Dendritic cell treated with granulocyte-macrophage colony-stimulating factor and Interleukin-4, amounts not matched to agents 40 ng/mL and 50 ng/mL, for 4 days (primary cell): Measurements from ENCODE around the gene TBC1D14.

Experiments
- H3K27ac Mint-ChIP-seq: one replicate; pipeline ENCODE4 v1.8.0; 2022; ENCODE audit warnings: mild to moderate bottlenecking, mixed read lengths
- H3K27me3 Mint-ChIP-seq: one replicate; pipeline ENCODE4 v1.8.0; 2022; ENCODE audit warnings: mild to moderate bottlenecking, mixed read lengths
- H3K36me3 Mint-ChIP-seq: one replicate; pipeline ENCODE4 v1.8.0; 2022; ENCODE audit warnings: low read depth, mixed read lengths
- H3K4me1 Mint-ChIP-seq: one replicate; pipeline ENCODE4 v1.8.0; 2022; ENCODE audit warnings: low read depth, mixed read lengths
- H3K4me3 Mint-ChIP-seq: one replicate; pipeline ENCODE4 v1.8.0; 2022; ENCODE audit warnings: mild to moderate bottlenecking, moderate library complexity, mixed read lengths
- H3K9me3 Mint-ChIP-seq: one replicate; pipeline ENCODE4 v1.8.0; 2022; ENCODE audit warnings: mixed read lengths
- intact Hi-C: fragments of 100-400 bp; cut with micrococcal nuclease; formaldehyde crosslinking; loops from one replicate; pipeline ENCODE4 v1.15.0; 2022

Gene TBC1D14

DNA sequence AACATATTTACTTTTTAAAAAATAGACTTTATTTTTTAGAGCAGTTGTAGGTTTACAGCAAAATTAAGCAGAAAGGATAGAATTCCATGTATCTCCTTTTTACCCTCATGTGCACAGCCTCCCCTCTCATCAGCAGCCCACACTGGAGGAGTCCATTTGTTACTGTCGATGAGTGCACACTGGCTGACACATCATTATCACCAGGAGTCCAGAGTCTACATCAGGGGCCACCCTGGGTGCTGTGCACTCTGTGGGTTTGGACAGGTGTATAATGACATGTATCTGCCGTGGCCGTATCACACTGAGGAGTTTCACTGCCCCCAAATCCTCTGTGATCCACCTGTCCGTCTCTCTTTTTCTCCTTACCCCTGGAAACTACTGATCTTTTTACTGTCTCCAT lies 26.3 kb downstream of the TBC1D14 start:
- Mint-ChIP-seq H3K4me3 (no peak overlapping the region), H3K27ac (peak overlapping the region; percentile 94), H3K36me3 (peaks cover 93% of the 10 kb centered on the region), H3K9me3 (no peaks in the 10 kb centered on the region), H3K4me1 (peaks cover 93% of the 10 kb centered on the region), H3K27me3 (no peaks in the 10 kb centered on the region)
- intact Hi-C loops, result no loop called here

DNA sequence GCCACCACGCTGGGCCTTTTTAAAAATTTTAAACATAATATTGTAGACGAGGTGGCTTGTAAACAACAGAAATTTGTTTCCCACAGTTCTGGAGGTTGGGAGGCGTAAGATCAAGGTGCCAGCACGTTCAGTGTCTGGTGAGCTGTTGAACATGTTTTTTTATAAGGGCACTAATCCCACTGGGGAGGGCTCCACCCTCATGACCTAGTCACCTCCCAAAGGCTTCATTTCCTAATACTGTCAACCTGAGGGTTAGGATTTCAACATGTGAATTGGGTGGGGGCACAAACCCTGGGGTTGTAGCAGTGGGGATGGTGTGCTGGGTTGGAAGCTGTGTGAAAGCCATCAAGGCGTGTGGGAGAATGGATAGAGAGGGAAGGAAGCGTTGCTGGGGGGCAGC lies 27.6 kb downstream of the TBC1D14 start:
- peaks cover 91% of the 10 kb centered on the region for H3K4me1 Mint-ChIP-seq
- H3K36me3 Mint-ChIP-seq, result peaks cover 81% of the 10 kb centered on the region
- no peaks in the 10 kb centered on the region for H3K9me3 Mint-ChIP-seq
- no peaks in the 10 kb centered on the region for H3K27me3 Mint-ChIP-seq
- H3K27ac Mint-ChIP-seq, result peak overlapping the region; percentile 94
- intact Hi-C loops, result no loop called here
- H3K4me3 Mint-ChIP-seq, result no peak overlapping the region

- Mint-ChIP-seq H3K4me3 (peak overlapping the region; percentile 35), H3K9me3 (no peaks in the 10 kb centered on the region), H3K27ac (peak overlapping the region; percentile 94), H3K27me3 (no peaks in the 10 kb centered on the region), H3K36me3 (peaks cover 76% of the 10 kb centered on the region), H3K4me1 (peaks cover 93% of the 10 kb centered on the region)
- intact Hi-C loops, result no loop called here
Measured at GRCh38 chr4:6937754-6938153, 28.1 kb downstream of the TBC1D14 start.

- Mint-ChIP-seq H3K9me3 (no peaks in the 10 kb centered on the region), H3K36me3 (peaks cover 74% of the 10 kb centered on the region), H3K4me1 (peaks cover 97% of the 10 kb centered on the region), H3K27me3 (no peaks in the 10 kb centered on the region), H3K27ac (peak overlapping the region; percentile 94), H3K4me3 (peak overlapping the region; percentile 64)
- intact Hi-C loops, result no loop called here
Measured at GRCh38 chr4:6938237-6938636, 28.6 kb downstream of the TBC1D14 start.

DNA sequence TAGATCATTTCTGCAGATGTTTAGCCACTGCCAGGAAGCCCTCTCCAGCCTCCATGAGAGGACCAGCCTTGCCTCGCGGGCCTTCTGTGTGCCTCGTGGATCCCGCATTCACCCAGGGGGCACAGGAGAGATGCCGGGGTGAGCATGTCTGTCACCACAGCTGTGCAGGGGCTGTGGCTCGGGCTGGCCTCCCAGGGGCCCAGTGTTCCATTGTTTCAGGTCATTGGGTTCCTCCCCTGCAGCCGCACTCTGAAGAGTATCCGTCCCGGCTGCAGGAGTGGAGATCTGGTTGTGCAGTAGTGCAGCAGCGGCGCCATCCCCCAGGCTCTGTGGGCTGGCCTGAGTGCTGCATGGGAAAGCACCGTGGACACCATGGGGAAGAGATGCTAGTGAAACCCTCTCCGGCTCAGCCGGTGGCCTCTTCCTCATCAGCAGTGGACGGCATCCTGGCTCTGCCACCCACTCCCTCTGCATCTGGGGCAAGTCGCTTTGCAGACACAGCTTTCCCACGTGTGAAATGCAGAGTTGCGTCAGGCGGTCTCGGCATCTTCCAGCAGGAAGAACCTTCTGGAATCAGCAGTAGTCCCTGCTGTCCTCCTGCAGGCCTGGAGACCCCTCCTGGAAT lies 29.1 kb downstream of the TBC1D14 start:
- peak overlapping the region; percentile 94 for H3K27ac Mint-ChIP-seq
- H3K4me1 Mint-ChIP-seq, result peaks cover 97% of the 10 kb centered on the region

GRCh38 chr4:6939761-6940743 lies 30.4 kb downstream of the TBC1D14 start:
- Mint-ChIP-seq H3K4me1 (peaks cover 97% of the 10 kb centered on the region), H3K4me3 (peak overlapping the region; percentile 61), H3K36me3 (peaks cover 74% of the 10 kb centered on the region), H3K9me3 (no peaks in the 10 kb centered on the region), H3K27me3 (no peaks in the 10 kb centered on the region), H3K27ac (peak overlapping the region; percentile 94)
- intact Hi-C loops, result no loop called here

More for the DNA sequence above, 29.1 kb downstream of the TBC1D14 start:
- H3K4me3 Mint-ChIP-seq, result peak overlapping the region; percentile 64
- no peaks in the 10 kb centered on the region for H3K9me3 Mint-ChIP-seq
- intact Hi-C loops, result no loop called here
- peaks cover 74% of the 10 kb centered on the region for H3K36me3 Mint-ChIP-seq
- H3K27me3 Mint-ChIP-seq, result no peaks in the 10 kb centered on the region

DNA sequence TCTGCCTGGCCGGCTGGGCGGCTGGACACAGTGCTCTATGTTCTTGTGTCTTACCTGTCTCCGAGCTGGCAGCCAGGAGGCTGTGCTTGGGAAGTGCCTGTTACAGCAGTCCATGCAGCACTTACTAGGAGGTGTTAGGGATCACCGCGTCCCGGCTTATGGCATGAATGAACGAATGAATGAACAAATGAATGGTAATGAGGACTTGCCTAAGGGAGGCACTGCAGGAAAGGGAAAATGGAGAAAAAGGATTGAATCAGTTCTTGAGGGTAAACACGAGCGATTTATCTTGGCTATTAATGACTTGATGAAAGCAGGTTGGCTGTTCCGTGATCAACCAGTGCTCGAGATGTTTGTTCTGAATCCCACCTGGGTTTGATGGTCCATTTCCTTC lies 31.1 kb downstream of the TBC1D14 start:
- H3K27ac Mint-ChIP-seq, result peak overlapping the region; percentile 94

GRCh38 chr4:6941796-6942195 lies 32.2 kb downstream of the TBC1D14 start:
- H3K4me3 Mint-ChIP-seq, result peak overlapping the region; percentile 55
- intact Hi-C loops, result loop anchor here (2.0 kb wide), 1 partner anchor 15 kb away; no protein-coding TSS in a partner anchor
- H3K27ac Mint-ChIP-seq, result peak overlapping the region; percentile 94
- H3K4me1 Mint-ChIP-seq, result peaks cover 84% of the 10 kb centered on the region
- no peaks in the 10 kb centered on the region for H3K27me3 Mint-ChIP-seq
- no peaks in the 10 kb centered on the region for H3K9me3 Mint-ChIP-seq
- peaks cover 68% of the 10 kb centered on the region for H3K36me3 Mint-ChIP-seq

More for the DNA sequence above, 31.1 kb downstream of the TBC1D14 start:
- H3K36me3 Mint-ChIP-seq, result peaks cover 72% of the 10 kb centered on the region
- intact Hi-C loops, result no loop called here
- no peaks in the 10 kb centered on the region for H3K9me3 Mint-ChIP-seq
- no peaks in the 10 kb centered on the region for H3K27me3 Mint-ChIP-seq
- peaks cover 94% of the 10 kb centered on the region for H3K4me1 Mint-ChIP-seq
- H3K4me3 Mint-ChIP-seq, result peak overlapping the region; percentile 61

DNA sequence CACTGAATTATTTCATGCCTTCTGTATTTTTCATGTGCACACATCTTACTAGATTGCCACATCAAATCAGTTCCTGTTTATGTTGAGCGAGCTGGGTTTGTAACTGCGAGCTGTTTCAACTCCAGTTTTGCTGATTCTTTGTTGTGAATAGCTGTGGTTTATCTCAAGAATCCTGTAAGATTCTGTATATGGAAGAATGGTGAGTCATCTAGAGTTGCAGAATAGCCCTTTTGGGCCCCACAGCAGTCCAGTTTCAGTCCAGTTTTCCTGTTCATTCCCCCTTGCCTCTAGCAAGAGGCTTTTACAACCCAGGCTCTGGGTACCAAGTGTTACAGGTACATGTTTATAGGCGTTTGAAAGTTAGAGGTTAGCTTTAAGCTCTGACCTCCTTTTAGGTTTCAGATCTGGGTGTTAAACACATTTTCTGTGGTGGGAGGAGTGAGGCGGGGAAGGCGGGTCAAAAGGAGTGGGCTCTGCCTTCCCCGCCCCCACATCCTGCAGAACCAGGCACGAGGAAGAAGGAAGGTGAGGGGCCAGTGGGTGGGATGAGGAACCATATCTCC lies 32.7 kb downstream of the TBC1D14 start:
- Mint-ChIP-seq H3K9me3 (no peaks in the 10 kb centered on the region), H3K4me3 (peak overlapping the region; percentile 71)
- intact Hi-C loops, result loop anchor here (2.0 kb wide), 1 partner anchor 16 kb away; no protein-coding TSS in a partner anchor

DNA sequence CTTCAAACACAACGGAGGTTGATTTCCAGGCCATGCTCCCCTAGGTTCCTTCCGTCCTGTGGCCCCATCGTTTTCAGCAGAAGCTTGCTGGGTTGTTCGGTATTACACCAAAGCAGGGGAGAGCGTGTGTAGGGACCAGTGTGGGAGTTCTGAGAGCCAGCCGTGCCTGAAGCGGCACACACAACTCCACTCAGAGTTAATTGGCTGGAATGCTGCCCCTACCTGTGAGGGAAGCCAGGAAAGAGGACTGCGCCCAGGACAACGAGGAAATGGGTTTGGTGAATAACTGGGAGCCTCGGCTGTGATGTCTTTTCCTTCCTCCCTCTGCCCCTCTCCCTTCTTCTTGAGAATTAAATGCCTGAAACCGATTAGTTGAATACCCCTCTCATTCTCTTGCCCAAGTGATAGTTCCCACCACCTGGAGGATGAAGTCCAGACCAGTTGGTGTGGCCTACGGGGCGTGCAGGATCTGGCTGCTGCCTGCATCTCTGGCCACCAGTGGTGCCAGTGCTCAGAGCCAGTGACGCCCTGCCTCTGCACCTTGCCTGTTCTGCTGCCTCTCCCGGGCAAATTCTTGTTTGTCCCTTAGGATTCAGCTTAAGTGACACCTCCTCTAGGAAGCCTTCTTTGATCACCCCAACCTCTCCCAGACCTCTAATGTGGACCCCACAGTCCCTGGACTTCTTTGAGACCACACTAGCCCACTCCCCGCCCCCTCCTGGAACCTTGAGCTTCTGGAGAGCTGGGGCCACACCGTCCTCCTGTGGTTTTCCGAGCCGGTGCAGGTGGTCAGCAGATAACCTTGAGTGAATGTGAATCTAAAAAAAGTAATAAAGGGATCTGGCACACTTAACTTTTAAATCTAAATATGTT lies 33.6 kb downstream of the TBC1D14 start:
- Mint-ChIP-seq H3K27me3 (no peaks in the 10 kb centered on the region), H3K36me3 (peaks cover 71% of the 10 kb centered on the region), H3K4me3 (peak overlapping the region; percentile 71), H3K9me3 (no peaks in the 10 kb centered on the region), H3K27ac (peak overlapping the region; percentile 94), H3K4me1 (peaks cover 79% of the 10 kb centered on the region)
- intact Hi-C loops, result loop anchor here (2.0 kb wide), 1 partner anchor 16 kb away; no protein-coding TSS in a partner anchor

More for the DNA sequence above, 32.7 kb downstream of the TBC1D14 start:
- Mint-ChIP-seq H3K36me3 (peaks cover 68% of the 10 kb centered on the region), H3K27me3 (no peaks in the 10 kb centered on the region), H3K4me1 (peaks cover 79% of the 10 kb centered on the region), H3K27ac (peak overlapping the region; percentile 94)

GRCh38 chr4:6943885-6944225 lies 34.2 kb downstream of the TBC1D14 start:
- intact Hi-C loops, result loop anchor here (2.0 kb wide), 1 partner anchor 17 kb away; no protein-coding TSS in a partner anchor
- Mint-ChIP-seq H3K4me1 (peaks cover 76% of the 10 kb centered on the region), H3K27me3 (no peaks in the 10 kb centered on the region), H3K9me3 (no peaks in the 10 kb centered on the region), H3K4me3 (peak overlapping the region; percentile 71), H3K36me3 (peaks cover 73% of the 10 kb centered on the region), H3K27ac (peak overlapping the region; percentile 94)

GRCh38 chr4:6944301-6945051 lies 34.9 kb downstream of the TBC1D14 start:
- Mint-ChIP-seq H3K4me1 (peaks cover 70% of the 10 kb centered on the region), H3K9me3 (no peaks in the 10 kb centered on the region), H3K27ac (peak overlapping the region; percentile 94), H3K27me3 (no peaks in the 10 kb centered on the region), H3K36me3 (peaks cover 67% of the 10 kb centered on the region), H3K4me3 (peak overlapping the region; percentile 71)
- intact Hi-C loops, result no loop called here

DNA sequence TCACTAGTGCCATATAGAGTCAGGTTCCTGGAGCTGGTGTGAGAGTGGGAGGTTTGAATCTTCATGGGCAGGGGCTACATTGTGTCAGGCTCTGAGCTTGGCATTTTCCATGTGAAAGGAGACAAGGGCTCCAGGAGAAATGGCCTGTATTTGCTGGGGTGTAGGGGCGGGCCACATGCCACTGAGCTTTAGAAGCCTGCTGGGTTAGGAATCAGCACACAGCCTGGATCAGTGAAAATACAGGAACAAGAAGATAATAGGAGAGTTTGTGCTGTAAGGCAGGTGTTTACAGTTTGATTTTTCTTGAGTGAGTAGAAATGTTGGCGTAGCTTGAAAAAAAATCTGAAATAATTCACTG lies 35.4 kb downstream of the TBC1D14 start:
- H3K4me3 Mint-ChIP-seq, result peak overlapping the region; percentile 56
- H3K4me1 Mint-ChIP-seq, result peaks cover 68% of the 10 kb centered on the region
- no peaks in the 10 kb centered on the region for H3K9me3 Mint-ChIP-seq
- peaks cover 65% of the 10 kb centered on the region for H3K36me3 Mint-ChIP-seq
- peak overlapping the region; percentile 94 for H3K27ac Mint-ChIP-seq
- H3K27me3 Mint-ChIP-seq, result no peaks in the 10 kb centered on the region
- intact Hi-C loops, result no loop called here
